ENCODE results near the gene CLIP3.

The CLIP3 gene

DNA sequence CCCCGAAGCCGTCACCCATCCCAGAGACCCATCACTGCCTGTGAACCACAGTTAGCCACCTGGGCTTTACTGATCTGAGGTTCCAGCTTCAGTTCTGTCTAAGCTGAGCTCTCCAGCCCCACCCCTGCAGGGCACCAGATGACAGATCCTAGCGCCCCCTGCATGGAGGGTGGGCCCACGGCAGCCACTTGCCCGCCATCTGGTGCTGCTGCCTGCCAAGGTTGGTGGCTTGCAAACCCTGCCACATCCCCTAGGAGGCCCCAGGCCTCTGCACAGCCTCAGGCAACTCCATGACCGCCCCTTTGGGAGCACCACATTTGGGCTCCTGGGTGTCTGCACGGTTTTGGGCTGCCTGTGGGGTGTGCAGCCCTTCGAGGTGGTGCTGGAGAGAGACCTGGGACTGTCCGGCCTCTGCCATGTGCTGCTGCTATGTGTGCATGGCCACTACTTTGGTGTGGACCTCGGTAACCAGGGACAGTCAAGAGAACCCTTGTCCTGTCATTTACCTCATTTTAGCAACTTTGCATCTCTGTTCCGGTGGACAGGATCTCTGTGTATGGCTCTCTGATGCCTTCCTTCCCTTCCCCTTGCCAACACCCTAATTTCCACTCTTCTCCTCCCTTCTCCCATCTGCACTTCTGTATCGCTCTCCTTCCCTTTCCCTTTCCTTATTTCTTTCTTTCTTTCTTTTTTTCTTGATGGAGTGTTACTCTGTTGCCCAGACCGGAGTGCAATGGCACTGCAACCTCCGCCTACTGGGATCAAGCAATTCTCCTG, 55.0 kb downstream of the CLIP3 start:
- no peak for DNase-seq

DNA sequence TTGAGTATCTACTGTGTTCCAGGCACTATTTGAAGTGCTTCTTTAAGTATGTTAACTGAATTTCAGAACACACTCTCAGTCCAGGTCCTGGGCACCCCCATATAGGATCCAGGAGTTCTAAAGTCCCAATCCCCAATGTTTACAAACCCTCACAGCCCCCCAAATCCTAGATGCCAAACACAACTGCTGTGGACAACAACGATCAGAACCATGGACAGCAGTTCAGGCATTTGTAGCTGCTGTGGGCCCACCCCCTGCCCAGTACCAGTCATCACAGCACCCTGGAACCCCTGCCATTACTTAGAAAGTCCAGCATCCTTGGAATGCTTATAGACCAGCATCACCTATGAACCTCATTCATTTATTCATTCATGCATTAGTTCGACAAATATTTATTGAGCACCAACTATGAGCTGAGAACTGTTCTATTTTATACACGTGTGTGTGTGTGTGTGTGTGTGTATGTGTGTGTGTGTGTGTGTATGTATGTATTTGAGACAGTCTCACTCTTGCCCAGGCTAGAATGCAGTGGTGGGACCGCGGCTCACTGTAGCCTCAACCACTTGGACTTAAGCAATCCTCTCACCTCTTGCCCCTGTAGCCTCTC, 57.0 kb downstream of the CLIP3 start:
- DNase-seq, result no peak

GRCh38 chr19:35973487-35973886, 59.2 kb downstream of the CLIP3 start:
- no peak for DNase-seq

DNA sequence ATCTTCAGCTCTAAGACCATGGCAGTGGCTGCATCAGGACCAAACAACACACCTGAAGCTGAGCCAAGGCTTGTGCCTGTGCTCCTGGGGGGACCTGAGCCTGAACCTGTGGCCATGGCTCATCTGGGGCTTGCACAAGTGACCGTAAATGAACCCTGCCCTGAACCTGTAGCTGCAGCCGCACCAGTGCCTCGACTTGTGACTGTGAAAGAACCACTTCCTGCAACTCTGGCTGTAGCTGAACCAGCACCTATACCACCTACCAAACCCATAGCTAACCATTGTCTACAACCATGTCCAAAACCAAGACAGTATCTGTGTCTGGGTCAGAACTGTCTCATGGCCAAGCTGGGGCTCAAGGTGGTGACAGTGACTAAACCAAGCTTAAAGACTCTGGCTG, 65.9 kb downstream of the CLIP3 start:
- no peak for DNase-seq
